Stimulated activated CD4-positive, alpha-beta T cell treated with anti-CD3 and anti-CD28 coated beads, TNF-alpha, amount 100 ng/mL, for 4 hours (primary cell): ENCODE measurements around the gene FGF14.

ENCODE experiments used
- DNase-seq, 3 experiments: peaks; one replicate each; pipeline ENCODE4 v3.0.0-alpha.2; 2020; ENCODE audit warnings: low read depth in 3 of 3

The FGF14 gene

GRCh38 chr13:102367836-102368235 lies 34.0 kb downstream of the FGF14 start:
- DNase-seq = no peak

DNA sequence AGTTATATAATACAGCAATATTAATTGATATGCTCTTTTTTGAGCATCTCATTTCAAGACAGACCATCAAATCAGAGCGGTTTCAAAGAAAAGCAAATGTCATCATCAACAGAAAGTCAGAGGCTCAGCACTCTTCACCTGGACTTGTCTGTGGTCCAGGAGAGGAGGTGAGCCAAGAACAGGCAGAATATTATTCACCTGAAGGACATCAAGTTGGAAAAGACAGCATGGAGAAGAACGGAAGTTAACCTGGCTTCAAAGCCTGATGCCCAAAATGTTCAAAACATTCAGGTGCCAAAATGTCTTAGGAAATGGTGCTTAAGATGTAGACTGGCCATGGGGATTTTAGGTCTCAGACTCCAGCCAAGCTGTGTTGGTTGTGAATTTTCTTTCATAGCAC lies 40.7 kb downstream of the FGF14 start:
- DNase-seq = no peak

DNA sequence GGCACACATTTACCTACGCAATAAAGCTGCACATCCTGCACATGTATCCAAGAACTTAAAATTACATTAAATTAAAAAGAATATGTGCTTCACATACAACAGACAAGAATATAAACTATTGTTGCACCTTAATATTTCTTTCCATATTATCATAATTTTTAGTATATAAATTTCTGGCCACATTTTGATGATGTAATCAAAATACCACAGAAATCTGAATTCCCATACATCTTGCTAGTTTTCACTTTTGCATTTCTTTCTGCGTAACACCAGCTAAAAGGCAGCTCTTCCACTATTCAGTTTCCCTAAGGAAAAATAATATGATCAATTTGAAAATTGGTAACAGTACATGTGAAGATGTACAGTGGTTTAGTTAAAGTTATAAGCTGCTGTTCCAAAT lies 42.6 kb downstream of the FGF14 start:
- no peak for DNase-seq

DNA sequence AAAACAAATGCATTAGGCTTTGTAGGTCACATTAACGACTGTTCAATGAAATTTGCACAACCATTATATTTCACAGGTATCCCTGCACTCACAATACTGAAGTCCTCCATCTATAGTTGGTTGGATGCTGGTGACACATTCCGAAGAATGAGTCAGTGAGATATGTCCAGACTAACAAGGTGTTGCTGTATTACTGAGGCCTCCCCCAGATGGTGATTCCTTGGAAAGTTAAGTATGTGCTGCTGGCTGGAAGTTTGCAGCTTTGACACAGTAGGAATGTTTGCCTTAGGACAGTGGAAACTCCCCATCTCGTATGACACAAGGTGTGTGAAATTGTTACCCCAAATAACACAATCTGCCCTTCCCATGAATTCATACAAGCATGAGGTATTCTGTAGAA lies 46.6 kb downstream of the FGF14 start:
- no peak for DNase-seq

GRCh38 chr13:102354011-102354410 lies 47.8 kb downstream of the FGF14 start:
- no peak for DNase-seq

DNA sequence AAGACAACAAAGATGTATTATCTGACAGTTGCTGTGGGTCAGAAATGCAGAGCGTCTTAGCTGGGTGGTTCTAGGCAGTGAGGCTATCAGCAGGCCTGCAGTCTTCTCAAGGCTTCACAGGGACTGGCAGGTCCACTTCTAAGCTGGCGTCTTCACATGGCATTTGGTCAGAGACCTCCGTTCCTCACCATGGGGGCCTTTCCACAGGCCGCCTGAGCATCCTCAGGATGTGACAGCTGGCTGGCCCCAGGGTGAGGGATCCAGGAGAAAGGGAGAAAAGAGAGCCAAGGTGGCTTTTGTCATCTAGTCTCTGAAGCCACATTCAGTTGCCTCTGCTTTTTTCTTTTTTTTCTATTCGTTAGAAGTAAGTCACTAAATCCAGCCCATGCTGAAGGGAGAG lies 50.3 kb downstream of the FGF14 start:
- no peak for DNase-seq

GRCh38 chr13:102347490-102347889 lies 54.4 kb downstream of the FGF14 start:
- DNase-seq = no peak

DNA sequence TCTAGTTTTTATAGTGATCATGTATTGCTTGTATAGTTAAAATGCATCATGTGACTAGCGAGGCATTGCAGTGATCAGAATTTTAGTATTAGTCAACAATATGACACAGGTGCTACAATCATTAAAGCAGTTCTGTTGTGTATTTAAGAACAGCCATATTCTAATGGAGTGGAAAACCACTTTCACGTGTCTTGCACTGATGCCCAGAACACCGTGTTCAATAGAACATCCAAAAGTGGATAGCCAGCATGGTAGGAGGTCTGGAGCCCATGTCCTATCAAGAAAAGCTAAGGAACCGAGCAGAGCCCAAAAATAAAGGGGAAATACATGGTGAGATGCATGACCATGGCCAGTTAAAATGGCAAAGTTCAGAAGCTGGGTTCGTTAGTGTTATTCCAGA lies 55.1 kb downstream of the FGF14 start:
- no peak for DNase-seq

GRCh38 chr13:102344410-102344809 lies 57.4 kb downstream of the FGF14 start:
- DNase-seq = no peak

GRCh38 chr13:102333320-102334198 lies 68.3 kb downstream of the FGF14 start:
- no peak for DNase-seq

- DNase-seq = no peak
Measured at GRCh38 chr13:102328909-102329308, 72.9 kb downstream of the FGF14 start.

DNA sequence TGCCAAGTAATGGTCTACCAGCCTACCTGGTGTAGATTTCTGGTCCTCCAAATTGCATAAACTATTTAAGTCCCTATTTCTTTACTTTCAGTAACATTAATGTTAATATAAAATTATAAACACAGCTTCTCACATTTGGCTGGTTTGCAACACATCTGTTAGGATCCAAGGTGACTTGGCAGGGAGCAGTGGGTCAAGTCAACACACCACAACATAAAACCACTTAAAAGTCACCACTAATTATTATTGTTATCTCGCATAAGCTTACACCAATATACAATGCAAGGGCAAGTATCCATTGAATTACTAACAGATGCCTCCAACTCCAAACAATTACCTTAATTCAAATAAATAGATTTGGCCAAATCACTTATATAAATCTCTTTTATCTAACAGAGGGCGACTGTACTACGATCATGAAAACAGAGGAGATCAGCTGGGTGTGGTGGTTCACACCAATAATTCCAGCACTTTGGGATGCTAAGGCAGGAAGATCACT lies 74.7 kb downstream of the FGF14 start:
- no peak for DNase-seq

DNA sequence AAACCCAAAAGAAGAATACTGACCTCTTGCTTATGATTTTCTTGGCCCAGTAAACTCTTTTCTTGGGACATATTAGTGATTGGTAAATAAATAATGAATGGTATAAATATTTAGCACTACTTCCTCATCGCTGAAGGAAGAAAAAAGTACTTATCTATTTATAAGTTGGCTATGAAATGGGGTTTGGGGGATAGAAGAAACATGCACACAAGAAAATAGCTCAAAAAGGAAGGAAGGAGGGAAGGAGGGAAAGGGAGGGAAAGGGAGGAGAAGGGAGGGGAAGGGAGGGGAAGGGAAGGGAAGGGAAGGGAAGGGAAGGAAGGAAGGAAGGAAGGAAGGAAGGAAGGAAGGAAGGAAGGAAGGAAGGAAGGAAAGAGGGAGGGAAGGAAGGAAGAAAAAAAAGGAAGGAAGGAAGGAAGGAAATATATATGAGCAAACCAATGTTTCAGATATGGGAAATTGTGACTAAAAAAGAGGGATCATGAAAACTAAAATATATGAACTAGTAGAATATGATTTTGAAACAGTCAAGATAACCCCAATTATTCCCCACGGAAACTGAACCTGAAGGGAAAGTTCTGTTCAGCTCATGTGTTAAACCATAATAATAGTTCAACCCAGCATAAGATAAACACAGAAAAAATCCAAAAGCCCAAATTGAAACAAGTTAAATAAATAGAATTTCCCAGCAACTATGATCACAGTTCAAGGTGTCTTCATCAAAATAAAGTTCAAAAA lies 75.3 kb downstream of the FGF14 start:
- DNase-seq = no peak

- no peak for DNase-seq
Measured at GRCh38 chr13:102325321-102325720, 76.5 kb downstream of the FGF14 start.

GRCh38 chr13:102323505-102323904 lies 78.3 kb downstream of the FGF14 start:
- no peak for DNase-seq

- DNase-seq = no peak
Measured at GRCh38 chr13:102323012-102323411, 78.8 kb downstream of the FGF14 start.

DNA sequence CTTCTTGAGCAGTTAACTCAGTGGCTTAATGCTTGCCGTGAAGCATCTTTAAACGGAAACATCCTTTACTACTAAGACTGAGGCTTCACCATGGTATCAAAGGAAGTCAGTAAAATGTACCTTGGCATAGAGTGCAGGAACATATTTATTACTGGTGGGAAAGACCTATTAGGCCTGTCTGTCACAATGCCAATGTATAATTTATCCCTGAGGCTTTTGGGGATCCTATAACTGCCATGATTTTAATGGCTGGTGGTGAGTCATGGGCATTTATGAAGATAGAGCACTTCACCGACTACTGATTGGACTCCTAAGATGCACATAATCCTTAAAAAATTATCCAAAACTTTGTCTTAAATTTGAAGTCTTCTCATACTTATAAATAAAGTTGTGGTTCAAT lies 79.6 kb downstream of the FGF14 start:
- DNase-seq = no peak

GRCh38 chr13:102318233-102318632 lies 83.6 kb downstream of the FGF14 start:
- DNase-seq = no peak

GRCh38 chr13:102317593-102317992 lies 84.3 kb downstream of the FGF14 start:
- DNase-seq = no peak

DNA sequence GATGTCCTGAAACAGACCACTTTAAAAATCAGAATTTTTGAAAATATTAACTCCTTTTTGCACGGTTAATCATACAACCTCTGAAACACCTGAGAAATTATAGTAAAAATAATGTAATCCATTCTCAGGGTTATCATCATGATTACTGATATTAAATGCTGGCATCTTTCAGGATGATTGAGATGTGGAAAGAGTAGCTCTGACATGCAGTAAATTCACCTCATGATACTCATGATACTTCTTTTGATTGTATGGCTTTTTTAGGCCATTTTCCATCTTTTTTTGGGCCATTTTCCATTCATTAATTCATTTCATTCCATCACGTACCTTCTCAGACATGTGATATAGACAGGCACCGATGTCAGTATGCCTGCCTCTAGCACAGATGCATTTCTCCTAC lies 85.1 kb downstream of the FGF14 start:
- no peak for DNase-seq

- DNase-seq = no peak
Measured at GRCh38 chr13:102312841-102313240, 89.0 kb downstream of the FGF14 start.

DNA sequence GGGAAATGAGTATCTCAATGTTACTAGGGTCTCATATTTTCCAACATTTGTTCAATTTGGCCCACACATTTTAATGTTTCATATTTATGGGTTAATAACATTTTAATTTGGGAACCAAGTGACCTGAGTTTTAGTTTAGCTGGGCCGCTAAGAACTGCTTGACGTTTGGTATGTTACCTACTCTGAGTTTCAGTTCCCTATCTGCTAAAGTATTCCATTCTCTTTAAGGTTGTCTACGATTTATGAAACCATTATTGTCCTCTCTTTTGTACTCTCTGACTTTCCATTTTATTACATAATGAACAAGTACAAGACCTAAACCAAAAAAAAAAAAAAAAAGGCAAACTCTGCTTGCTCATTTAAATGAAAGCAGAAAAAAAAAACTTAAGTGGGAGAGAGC lies 89.9 kb downstream of the FGF14 start:
- no peak for DNase-seq

DNA sequence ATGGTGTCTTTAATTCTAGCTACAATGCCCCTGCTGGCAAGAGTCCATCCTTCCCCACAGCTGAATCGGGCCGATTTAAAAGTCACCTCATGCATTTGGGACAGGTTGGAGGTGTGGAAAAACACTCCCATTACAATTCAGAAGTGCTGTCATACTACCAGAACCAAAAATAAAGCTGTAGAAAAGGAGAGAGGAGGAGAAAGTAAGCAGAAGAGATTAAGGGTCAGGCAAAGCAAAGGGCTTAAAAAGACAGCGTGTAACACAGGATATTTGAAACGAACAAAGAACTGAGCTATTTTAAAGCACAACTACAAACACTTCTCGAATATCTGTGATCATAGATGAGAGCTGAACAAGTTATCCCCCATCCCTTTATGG lies 90.4 kb downstream of the FGF14 start:
- DNase-seq = no peak
